HTERT RPE-1 (cell line): Measurements from ENCODE around the gene IRAK1.

Experiments
- in situ Hi-C: fragments of 300-500 bp; cut with MboI; formaldehyde crosslinking; loops from 4 replicates; pipeline ENCODE4 v1.14.3; 2020; ENCODE audit warnings: low sequenced_read_pairs

IRAK1 gene

GRCh38 chrX:154019633-154020528 is at the start of gene IRAK1:
TSS of gene IRAK1 (minus strand) at chrX:154019902. CDS start at chrX:154019812, 90 bp downstream.
- in situ Hi-C loops, result no loop called here

GRCh38 chrX:154068560-154068959 is 48.9 kb upstream of the IRAK1 start:
- in situ Hi-C loops, result no loop called here

- in situ Hi-C loops, result no loop called here
Measured at GRCh38 chrX:154064637-154065435, 45.1 kb upstream of the IRAK1 start.

- in situ Hi-C loops, result no loop called here
Measured at GRCh38 chrX:154063234-154063633, 43.5 kb upstream of the IRAK1 start.

GRCh38 chrX:154061801-154062200 is 42.1 kb upstream of the IRAK1 start:
- in situ Hi-C loops, result no loop called here

GRCh38 chrX:154059729-154060245 is 40.1 kb upstream of the IRAK1 start:
- in situ Hi-C loops, result no loop called here

- in situ Hi-C loops, result no loop called here
Measured at GRCh38 chrX:154059231-154059630, 39.5 kb upstream of the IRAK1 start.

- in situ Hi-C loops, result no loop called here
Measured at GRCh38 chrX:154058214-154058997, 38.7 kb upstream of the IRAK1 start.

- in situ Hi-C loops, result no loop called here
Measured at GRCh38 chrX:154057791-154058190, 38.1 kb upstream of the IRAK1 start.

- in situ Hi-C loops, result no loop called here
Measured at GRCh38 chrX:154056770-154057241, 37.1 kb upstream of the IRAK1 start.

GRCh38 chrX:154051201-154051810 is 31.6 kb upstream of the IRAK1 start:
- in situ Hi-C loops, result no loop called here

GRCh38 chrX:154050113-154050495 is 30.4 kb upstream of the IRAK1 start:
- in situ Hi-C loops, result no loop called here

GRCh38 chrX:154049209-154050112 is 29.8 kb upstream of the IRAK1 start:
- in situ Hi-C loops, result no loop called here

GRCh38 chrX:154048398-154048797 is 28.7 kb upstream of the IRAK1 start:
- in situ Hi-C loops, result no loop called here

- in situ Hi-C loops, result no loop called here
Measured at GRCh38 chrX:154046940-154047610, 27.4 kb upstream of the IRAK1 start.

- in situ Hi-C loops, result no loop called here
Measured at GRCh38 chrX:154046031-154046781, 26.5 kb upstream of the IRAK1 start.

GRCh38 chrX:154044091-154044490 is 24.4 kb upstream of the IRAK1 start:
- in situ Hi-C loops, result no loop called here
